VCaP (cell line): Measurements from ENCODE around the gene A2M.

Experiments used
- H3K27ac ChIP-seq: fragments of 450-650 bp; 2 replicates; pipeline ENCODE4 v1.5.1; 2017
- TF ChIP-seq, protein P1 (sequence below): fragments of 450-650 bp; conservative IDR thresholded peaks from 2 replicates; pipeline ENCODE4 v1.5.1; 2017; ENCODE audit warnings: mild to moderate bottlenecking, moderate library complexity

Gene A2M

DNA sequence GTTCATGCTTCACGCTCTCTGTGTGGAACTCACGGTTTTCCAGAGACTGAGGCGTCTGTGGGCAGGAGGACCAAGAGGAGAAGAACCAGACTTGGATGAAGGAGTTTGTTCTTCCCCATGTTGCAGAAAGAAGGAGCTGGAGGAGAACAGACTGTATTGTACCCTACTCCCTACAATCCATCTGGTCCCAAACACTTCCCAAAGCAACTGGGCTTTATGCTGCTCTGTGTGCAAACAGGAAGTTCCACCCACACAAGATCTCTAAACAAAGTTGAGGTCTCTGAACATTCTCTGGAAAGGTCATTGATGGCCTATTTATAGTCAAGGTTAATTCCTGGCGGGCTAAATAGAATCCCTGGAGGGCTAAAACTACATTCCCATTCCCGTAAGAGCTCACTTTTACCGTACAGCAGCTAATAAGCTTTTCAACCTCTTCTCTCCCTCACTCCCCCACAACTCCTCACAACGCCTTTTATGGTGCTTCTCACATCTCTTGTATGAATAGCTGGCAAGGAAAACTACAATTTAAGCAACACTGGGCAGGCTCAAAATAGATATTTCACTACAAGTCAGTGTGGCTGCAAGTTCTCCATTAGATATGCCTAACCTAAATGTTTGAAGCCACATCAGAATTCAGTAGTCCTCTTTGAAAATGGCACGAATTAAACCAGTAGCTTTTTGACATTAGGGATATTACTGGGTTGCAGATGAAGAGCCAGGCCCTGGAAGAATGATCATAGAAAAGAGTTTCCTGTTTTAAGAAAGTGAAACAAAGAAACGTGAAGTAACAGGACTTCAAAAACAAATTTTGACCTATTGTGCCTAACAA lies at the start of gene A2M:
A2M (minus strand) TSS at position 189 of the 829 bp plus-strand sequence; CDS start at position 119, 70 bp downstream.
- TF ChIP-seq, protein P1, sequence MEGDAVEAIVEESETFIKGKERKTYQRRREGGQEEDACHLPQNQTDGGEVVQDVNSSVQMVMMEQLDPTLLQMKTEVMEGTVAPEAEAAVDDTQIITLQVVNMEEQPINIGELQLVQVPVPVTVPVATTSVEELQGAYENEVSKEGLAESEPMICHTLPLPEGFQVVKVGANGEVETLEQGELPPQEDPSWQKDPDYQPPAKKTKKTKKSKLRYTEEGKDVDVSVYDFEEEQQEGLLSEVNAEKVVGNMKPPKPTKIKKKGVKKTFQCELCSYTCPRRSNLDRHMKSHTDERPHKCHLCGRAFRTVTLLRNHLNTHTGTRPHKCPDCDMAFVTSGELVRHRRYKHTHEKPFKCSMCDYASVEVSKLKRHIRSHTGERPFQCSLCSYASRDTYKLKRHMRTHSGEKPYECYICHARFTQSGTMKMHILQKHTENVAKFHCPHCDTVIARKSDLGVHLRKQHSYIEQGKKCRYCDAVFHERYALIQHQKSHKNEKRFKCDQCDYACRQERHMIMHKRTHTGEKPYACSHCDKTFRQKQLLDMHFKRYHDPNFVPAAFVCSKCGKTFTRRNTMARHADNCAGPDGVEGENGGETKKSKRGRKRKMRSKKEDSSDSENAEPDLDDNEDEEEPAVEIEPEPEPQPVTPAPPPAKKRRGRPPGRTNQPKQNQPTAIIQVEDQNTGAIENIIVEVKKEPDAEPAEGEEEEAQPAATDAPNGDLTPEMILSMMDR, result no peak
- no peak within 1 kb of the TSS for H3K27ac ChIP-seq

DNA sequence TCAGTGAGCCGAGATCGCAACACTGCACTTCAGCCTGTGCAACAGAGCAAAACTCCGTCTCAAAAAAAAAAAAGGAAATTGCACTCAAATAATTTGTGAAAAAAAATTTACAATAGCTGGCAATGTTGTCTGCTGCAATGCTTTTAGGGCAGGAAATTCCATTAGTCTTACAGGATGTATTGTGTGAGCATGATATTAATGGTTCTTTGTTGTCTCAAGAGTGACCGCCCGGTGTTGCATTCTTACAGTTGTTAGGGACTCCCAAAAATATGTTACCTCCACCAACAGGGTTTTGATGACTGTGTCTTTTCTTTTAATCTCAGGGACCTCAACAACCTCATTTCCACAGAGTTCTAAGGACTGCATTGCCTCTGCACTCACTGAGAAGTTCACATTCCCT lies 47.7 kb upstream of the A2M start:
- TF ChIP-seq, protein P1, result no peak
- H3K27ac ChIP-seq, result no peak overlapping the region

DNA sequence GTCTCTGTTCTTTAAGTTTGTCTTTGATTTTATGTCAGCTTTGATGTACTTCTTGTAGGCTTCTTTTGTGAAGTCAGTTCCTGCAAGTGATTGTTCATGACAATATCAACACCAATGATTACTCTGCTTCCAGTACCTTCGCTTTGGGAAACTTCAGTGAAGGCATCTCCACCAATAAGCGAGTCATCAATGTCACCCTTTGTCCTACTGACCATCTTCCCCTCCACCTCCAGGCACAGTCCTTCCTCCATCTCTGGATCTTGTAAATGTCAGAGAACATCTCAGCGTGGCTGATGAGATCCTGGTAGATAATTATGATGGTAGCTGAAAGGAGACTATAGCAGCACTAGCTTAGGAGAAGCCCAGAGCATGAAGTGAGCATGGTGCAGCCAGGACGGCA lies 40.4 kb upstream of the A2M start:
- H3K27ac ChIP-seq, result no peak overlapping the region
- TF ChIP-seq, protein P1, result no peak

DNA sequence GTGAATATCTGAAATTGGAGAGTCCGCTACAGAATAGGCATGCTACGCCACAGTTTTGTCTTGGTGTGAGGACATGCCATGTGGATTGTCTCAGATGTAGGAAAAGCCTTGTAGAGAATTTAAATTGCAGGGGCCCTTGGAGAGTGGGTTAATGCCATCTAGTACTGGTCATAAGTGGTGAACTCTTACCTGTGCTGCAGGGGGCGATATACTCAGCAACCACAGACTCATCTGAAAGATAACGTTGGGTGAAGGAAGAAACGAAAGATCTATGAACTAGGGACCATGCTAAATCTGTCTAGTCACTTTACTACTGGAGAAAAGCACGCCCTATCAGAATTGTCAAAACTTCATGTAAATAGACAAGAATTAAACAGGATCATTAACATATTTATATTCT lies 33.7 kb upstream of the A2M start:
- H3K27ac ChIP-seq, result no peak overlapping the region
- TF ChIP-seq, protein P1, result peak; percentile 30; the same call in 1 of the 2 replicates

DNA sequence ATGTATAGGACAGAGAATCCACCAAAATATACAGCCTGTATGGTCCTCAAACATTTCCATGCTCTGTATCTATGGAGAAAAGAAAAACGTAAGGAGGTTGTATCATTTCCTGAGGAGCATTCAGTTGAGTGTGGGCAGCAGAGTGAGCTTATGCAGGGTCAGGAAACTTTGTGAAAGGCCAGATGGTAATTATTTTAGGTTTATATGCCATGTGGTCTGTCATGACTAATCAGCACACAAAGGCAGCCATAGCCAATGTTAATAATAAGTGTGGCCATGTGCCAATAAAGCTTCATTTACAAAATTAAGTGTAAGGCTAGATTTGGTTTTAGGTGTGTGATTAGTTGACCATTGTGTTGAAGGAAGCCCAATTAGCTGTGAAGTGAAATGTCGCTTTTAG lies 33.2 kb upstream of the A2M start:
- TF ChIP-seq, protein P1, result no peak
- H3K27ac ChIP-seq, result no peak overlapping the region

DNA sequence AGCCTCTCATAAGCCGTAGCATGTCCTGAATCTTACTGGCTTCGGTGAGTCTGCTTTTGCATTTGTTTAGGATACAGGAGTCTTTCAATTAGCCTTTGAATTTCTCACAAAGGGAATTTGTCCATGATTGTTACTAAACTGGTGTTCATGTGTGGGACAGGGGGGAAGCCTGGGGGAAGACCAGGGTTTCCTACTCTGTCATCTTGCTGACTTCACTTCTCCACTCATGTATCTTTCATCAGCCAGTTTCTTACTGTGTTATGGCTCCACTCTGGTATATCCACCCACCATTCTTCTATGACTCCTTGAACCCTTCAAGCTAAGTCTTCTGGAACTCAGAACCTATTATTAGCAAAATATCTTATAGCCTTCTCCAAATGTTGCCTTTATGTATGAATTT lies 31.7 kb upstream of the A2M start:
- TF ChIP-seq, protein P1, result no peak
- H3K27ac ChIP-seq, result no peak overlapping the region

DNA sequence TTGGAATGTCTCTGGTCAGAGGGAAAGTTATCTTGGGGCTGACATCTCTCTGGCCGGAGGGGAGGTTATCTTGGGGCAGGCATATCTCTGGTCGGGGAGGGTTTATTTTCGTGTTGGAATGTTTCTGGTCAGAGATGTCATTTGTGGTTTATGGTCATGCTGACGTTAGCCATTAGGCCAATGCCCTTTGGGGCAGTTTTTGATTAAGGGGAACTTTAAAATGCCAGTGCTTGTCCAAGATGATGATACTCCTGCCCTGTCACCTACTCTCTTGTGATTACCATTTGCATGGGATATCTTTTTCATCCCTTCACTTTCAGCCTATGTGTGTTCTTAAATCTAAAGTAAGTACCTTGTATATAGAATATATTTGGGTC lies 29.0 kb upstream of the A2M start:
- no peak overlapping the region for H3K27ac ChIP-seq
- TF ChIP-seq, protein P1, result no peak
